Breast epithelium (tissue), 4 donors: ENCODE results near the gene RADIL. TPM values are rescaled to one million over a fixed set of nuclear protein-coding genes. Genes with fewer than 3 reads are reported as not detected.

Experiments used
- DNase-seq, 2 donors: peaks; one replicate each; pipeline ENCODE4 v3.0.0-alpha.2; 2019; ENCODE audit warnings: low spot score in 2 of 2
- H3K27ac ChIP-seq, 2 donors: fragments of 200-600 bp; sonication (generic) in 1 of 2; one replicate each; pipeline ENCODE4 v1.5.1; 2016 to 2019; ENCODE audit warnings: mild to moderate bottlenecking in 1 of 2
- H3K27me3 ChIP-seq, 2 donors: fragments of 200-600 bp; sonication (generic) in 1 of 2; one replicate each; pipeline versions ENCODE4 v1.5.1 to v1.6.0; 2017 to 2019; ENCODE audit warnings: control low read depth in 1 of 2, mild to moderate bottlenecking in 1 of 2
- H3K36me3 ChIP-seq: fragments of 200-600 bp; one replicate; pipeline ENCODE4 v1.5.1; 2019
- H3K4me1 ChIP-seq, 2 donors: fragments of 200-600 bp; sonication (generic); one replicate each; pipeline ENCODE4 v1.5.1; 2016 to 2019; ENCODE audit warnings: control low read depth in 1 of 2
- H3K4me3 ChIP-seq, 3 donors: fragments of 200-600 bp; sonication (generic); 1 replicate in 2 of 3; 2 replicates in 1 of 3; pipeline ENCODE4 v1.5.1; 2016 to 2019; ENCODE audit warnings: mild to moderate bottlenecking in 3 of 3, moderate library complexity in 2 of 3
- H3K9me3 ChIP-seq, 2 donors: fragments of 200-600 bp; sonication (generic) in 1 of 2; one replicate each; pipeline ENCODE4 v1.5.1; 2016 to 2019; ENCODE audit warnings: control low read depth in 1 of 2
- POLR2A ChIP-seq: fragments of 450-650 bp; IDR thresholded peaks from one replicate; pipeline ENCODE4 v1.6.1; 2016; ENCODE audit warnings: antibody characterized with exemption, mild to moderate bottlenecking, moderate library complexity
- POLR2AphosphoS5 ChIP-seq, 3 donors: sonication (generic); formaldehyde crosslinking; IDR thresholded peaks; one replicate each; pipeline ENCODE4 v1.6.1; 2017; ENCODE audit warnings: antibody characterized with exemption in 3 of 3
- intact Hi-C: fragments of 100-400 bp; cut with DNase I; formaldehyde crosslinking; loops from one replicate; pipeline ENCODE4 v1.15.1; 2023; ENCODE audit warnings: low total_unique reads
- total RNA-seq, 3 donors: library from RNA; depleted of rRNA; stranded (reverse); fragments of >200 nt; gene quantifications; one replicate each; pipeline ENCODE4 v1.1.0, GENCODE V29; 2016
- TF ChIP-seq, protein P1 (sequence below), 3 donors: fragments of 450-650 bp; IDR thresholded peaks; one replicate each; pipeline ENCODE4 v1.5.1; 2016 to 2017; ENCODE audit warnings: antibody characterized with exemption in 3 of 3, mild to moderate bottlenecking in 3 of 3, moderate library complexity in 3 of 3

Gene RADIL
- total RNA-seq, 3 donors from 2014 or later, result 4.4 to 8.5 (median 5.9) TPM

DNA sequence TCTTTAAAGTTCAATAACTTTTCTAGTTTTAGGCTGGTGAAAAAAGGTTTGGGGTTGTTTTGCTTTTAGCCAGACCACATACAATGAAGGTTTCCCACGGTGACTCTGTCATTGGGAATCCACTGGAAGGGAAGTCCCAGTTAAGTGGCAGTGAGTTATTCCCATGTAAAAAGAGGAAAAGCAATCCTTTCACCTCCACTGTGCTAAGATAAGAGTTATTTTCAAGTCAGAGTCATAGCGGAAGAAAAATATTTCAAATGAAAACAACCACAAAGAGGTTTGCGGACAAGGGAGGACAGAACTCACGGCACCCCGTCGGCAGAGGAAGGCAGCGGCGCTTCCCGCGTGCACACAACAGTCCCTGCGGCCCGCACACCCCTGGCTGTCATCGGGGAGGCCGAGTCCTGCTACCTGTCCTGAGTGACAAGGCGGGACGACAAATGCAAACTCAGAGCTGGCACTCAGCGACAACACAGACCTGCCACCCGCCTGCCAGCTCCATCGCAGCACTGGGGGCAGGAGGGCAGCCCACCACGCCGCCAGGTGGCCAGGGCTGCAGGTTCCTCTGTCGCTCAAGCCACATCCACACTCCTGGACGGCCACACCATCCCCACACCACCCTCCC, 12.3 kb downstream of the RADIL start:
- intact Hi-C loops, result no loop called here
- no peak for DNase-seq
- Histone ChIP-seq H3K27me3 (no peaks in the 10 kb centered on the region), H3K9me3 (peaks cover 0 to 9% of the 10 kb centered on the region in 2 donors), H3K27ac (no peak overlapping the region), H3K4me1 (no peaks in the 10 kb centered on the region), H3K4me3 (no peak overlapping the region), H3K36me3 (no peaks in the 10 kb centered on the region)
- TF ChIP-seq, protein P1, sequence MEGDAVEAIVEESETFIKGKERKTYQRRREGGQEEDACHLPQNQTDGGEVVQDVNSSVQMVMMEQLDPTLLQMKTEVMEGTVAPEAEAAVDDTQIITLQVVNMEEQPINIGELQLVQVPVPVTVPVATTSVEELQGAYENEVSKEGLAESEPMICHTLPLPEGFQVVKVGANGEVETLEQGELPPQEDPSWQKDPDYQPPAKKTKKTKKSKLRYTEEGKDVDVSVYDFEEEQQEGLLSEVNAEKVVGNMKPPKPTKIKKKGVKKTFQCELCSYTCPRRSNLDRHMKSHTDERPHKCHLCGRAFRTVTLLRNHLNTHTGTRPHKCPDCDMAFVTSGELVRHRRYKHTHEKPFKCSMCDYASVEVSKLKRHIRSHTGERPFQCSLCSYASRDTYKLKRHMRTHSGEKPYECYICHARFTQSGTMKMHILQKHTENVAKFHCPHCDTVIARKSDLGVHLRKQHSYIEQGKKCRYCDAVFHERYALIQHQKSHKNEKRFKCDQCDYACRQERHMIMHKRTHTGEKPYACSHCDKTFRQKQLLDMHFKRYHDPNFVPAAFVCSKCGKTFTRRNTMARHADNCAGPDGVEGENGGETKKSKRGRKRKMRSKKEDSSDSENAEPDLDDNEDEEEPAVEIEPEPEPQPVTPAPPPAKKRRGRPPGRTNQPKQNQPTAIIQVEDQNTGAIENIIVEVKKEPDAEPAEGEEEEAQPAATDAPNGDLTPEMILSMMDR (IDR thresholded peaks at IDR 0.05), result no peak

- no peak for DNase-seq
- TF ChIP-seq POLR2AphosphoS5 (IDR thresholded peaks at IDR 0.05) (no peak), POLR2A (no peak)
- TF ChIP-seq, protein P1 (IDR thresholded peaks at IDR 0.05), result no peak
- Histone ChIP-seq H3K27ac (no peak overlapping the region), H3K4me3 (no peak overlapping the region), H3K9me3 (peaks cover 0 to 9% of the 10 kb centered on the region in 2 donors), H3K27me3 (no peaks in the 10 kb centered on the region), H3K4me1 (no peaks in the 10 kb centered on the region), H3K36me3 (no peaks in the 10 kb centered on the region)
- intact Hi-C loops, result no loop called here
These were observed 15.0 kb downstream of the RADIL start for GRCh38 chr7:4868493-4868892.

DNA sequence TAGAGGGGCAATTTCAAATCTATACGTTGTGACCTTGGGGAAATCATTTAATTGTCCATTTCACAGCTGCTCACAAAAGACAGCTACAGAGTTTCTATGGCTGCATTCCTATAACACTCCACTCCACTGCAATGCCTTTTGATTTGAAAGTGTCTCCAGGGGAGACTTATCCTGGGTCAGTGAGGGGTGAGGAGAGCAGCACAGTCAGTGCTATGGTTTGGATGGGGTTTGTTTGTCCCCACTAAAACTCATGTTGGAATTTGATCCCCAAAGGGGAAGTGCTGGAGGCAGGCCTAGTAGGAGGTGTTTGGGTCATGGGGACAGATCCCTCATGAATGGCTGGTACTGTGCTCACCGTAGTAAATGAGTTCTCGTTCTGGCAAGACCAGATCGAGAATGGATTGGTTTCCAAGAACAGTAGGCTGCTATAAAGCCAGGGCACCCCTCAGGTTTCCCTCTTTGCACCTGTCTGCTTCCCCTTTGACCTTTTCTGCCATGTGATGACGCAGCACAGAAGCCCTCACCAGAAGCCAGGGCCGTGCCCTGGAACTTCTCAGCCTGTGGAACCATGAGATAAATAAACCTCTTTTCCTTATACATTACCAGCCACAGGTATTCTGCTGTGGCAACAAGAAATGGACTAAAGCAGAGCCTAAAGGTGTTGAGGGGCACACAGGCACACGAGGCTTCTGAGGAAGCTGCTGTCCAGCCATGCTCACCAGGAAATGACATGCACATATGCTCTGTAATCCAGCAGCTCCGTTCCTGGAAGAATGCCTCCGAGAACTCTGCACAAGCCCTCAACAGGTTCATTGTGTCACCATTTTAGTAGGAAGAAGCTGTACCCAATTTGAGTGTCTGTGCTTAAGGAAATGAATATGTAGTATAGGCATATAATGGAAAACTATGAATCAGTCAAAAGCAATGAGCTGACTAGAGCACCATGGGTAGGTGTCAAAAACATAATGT, 16.7 kb downstream of the RADIL start:
- no peaks in the 10 kb centered on the region for H3K36me3 ChIP-seq
- no peak overlapping the region for H3K27ac ChIP-seq
- H3K4me3 ChIP-seq, result no peak overlapping the region
- DNase-seq, result no peak
- H3K27me3 ChIP-seq, result peaks cover 0 to 8% of the 10 kb centered on the region in 2 donors
- TF ChIP-seq, protein P1 (IDR thresholded peaks at IDR 0.05), result no peak
- TF ChIP-seq POLR2AphosphoS5 (IDR thresholded peaks at IDR 0.05) (no peak), POLR2A (no peak)
- intact Hi-C loops, result no loop called here
- H3K9me3 ChIP-seq, result peaks cover 5 to 9% of the 10 kb centered on the region in 2 donors
- H3K4me1 ChIP-seq, result no peaks in the 10 kb centered on the region

DNA sequence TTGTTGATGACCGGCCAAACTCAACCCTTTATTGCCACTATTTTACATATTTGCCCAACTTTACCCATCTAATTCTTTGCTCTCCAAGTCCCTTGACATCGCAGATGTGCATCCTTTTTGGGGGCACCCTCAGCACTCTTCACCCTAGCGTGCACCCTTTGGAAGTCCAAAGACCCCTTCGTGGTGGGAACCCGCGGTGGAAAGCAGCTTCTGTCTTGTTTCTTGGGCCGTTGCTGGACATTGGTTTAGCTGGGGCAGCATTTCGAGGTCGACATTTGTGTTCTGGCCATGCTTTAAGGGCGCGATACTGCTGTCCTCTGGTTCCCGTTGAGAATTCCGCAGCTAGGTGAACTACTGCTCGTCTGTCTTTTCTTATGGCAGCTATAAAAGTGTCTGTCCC, 21.4 kb downstream of the RADIL start:
- peaks cover 0 to 16% of the 10 kb centered on the region in 2 donors for H3K27me3 ChIP-seq
- peaks cover 0 to 6% of the 10 kb centered on the region in 2 donors for H3K9me3 ChIP-seq
- H3K27ac ChIP-seq, result no peak overlapping the region
- intact Hi-C loops, result no loop called here
- peak overlapping the region; percentile 33 to 61 (median 36) for H3K4me3 ChIP-seq
- TF ChIP-seq POLR2A (no peak), POLR2AphosphoS5 (IDR thresholded peaks at IDR 0.05) (no peak)
- TF ChIP-seq, protein P1 (IDR thresholded peaks at IDR 0.05), result no peak
- DNase-seq, result no peak
- no peaks in the 10 kb centered on the region for H3K36me3 ChIP-seq
- H3K4me1 ChIP-seq, result no peaks in the 10 kb centered on the region

DNA sequence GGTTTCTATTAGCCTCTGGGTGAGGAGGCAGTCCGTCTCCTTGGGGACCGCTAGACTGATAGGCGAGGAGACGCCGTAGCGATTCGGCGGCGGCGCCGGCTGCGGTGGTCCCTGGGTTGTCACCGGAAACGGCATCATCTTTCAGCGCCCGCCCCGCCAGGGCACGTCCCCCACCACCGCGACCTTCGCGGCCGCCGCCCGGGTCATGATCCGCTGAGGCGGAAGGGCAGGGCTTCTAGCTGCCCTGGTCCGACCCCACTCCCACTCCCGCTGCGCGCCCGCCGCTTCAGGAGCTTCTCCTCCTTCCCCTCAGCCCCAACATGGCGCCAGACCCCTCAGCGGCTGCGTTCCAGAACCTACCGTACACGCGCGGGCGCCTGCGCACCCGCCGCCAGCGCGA, 21.8 kb downstream of the RADIL start, which contains the start of gene PAPOLB:
Gene PAPOLB (minus strand): TSS at position 358 of the 400 bp plus-strand sequence. CDS start 220 bp downstream, at position 138.
- no peak for DNase-seq
- intact Hi-C loops, result no loop called here
- peak within 1 kb of the TSS; percentile 33 to 61 (median 36) for H3K4me3 ChIP-seq
- no peaks in the 10 kb centered on the region for H3K4me1 ChIP-seq
- H3K27ac ChIP-seq, result no peak within 1 kb of the TSS
- TF ChIP-seq, protein P1 (IDR thresholded peaks at IDR 0.05), result no peak
- no peak for TF ChIP-seq POLR2AphosphoS5 (IDR thresholded peaks at IDR 0.05)
- TF ChIP-seq POLR2A, result no peak
- H3K36me3 ChIP-seq, result no peaks in the 10 kb centered on the region
- H3K9me3 ChIP-seq, result peaks cover 0 to 6% of the 10 kb centered on the region in 2 donors
- H3K27me3 ChIP-seq, result peaks cover 0 to 16% of the 10 kb centered on the region in 2 donors
